Trophoblast cell (in vitro differentiated cells and primary cell): ENCODE results near the gene MED12L.
A peak's percentile ranks its signal among the peaks of the same experiment; 100 is the strongest.

ENCODE experiments used
- DNase-seq, 2 donors: peaks; one replicate each; pipeline ENCODE4 v3.0.0-alpha.2; 2016
- H2AFZ ChIP-seq: 2 replicates; pipeline ENCODE4 v1.6.1; 2013; ENCODE audit warnings: low read length, moderate library complexity, mild to moderate bottlenecking; ENCODE audit not compliant: insufficient read depth, poor library complexity
- H2AK5ac ChIP-seq: 2 replicates; pipeline ENCODE4 v1.6.1; 2013; ENCODE audit warnings: mild to moderate bottlenecking, low read length
- H2BK120ac ChIP-seq: 2 replicates; pipeline ENCODE4 v1.6.1; 2013; ENCODE audit warnings: low read length, mild to moderate bottlenecking, moderate library complexity; ENCODE audit not compliant: insufficient read depth, poor library complexity
- H2BK12ac ChIP-seq: 2 replicates; pipeline ENCODE4 v1.6.1; 2013; ENCODE audit warnings: mild to moderate bottlenecking, low read length, moderate library complexity
- H2BK5ac ChIP-seq: 2 replicates; pipeline ENCODE4 v1.6.1; 2013; ENCODE audit warnings: low read length, low read depth, moderate library complexity, mild to moderate bottlenecking; ENCODE audit not compliant: poor library complexity
- H3K14ac ChIP-seq: 2 replicates; pipeline ENCODE4 v1.6.1; 2013; ENCODE audit warnings: mild to moderate bottlenecking, low read length
- H3K18ac ChIP-seq: 2 replicates; pipeline ENCODE4 v1.6.1; 2013; ENCODE audit warnings: mild to moderate bottlenecking, low read length
- H3K23ac ChIP-seq: 2 replicates; pipeline ENCODE4 v1.6.1; 2013; ENCODE audit warnings: low read length
- H3K27ac ChIP-seq: 2 replicates; pipeline ENCODE4 v1.5.1; 2013; ENCODE audit warnings: low read depth, mild to moderate bottlenecking, inconsistent platforms, low read length, moderate library complexity
- H3K27me3 ChIP-seq: 2 replicates; pipeline ENCODE4 v1.6.1; 2013; ENCODE audit warnings: inconsistent platforms, mild to moderate bottlenecking, low read length, moderate library complexity; ENCODE audit not compliant: insufficient read depth
- H3K36me3 ChIP-seq, 2 experiments: 1 replicate in 1 of 2; 2 replicates in 1 of 2; pipeline ENCODE4 v1.6.1; 2013; ENCODE audit warnings: low read length in 2 of 2, mild to moderate bottlenecking in 2 of 2, moderate library complexity in 1 of 2; ENCODE audit not compliant: insufficient read depth in 2 of 2, control insufficient read depth in 1 of 2
- H3K4ac ChIP-seq: 2 replicates; pipeline ENCODE4 v1.6.1; 2013; ENCODE audit warnings: low read depth, mild to moderate bottlenecking, low read length, moderate library complexity
- H3K4me1 ChIP-seq, 2 experiments: 1 replicate in 1 of 2; 2 replicates in 1 of 2; pipeline ENCODE4 v1.6.1; 2013; ENCODE audit warnings: low read length in 2 of 2, mild to moderate bottlenecking in 2 of 2, moderate library complexity in 1 of 2; ENCODE audit not compliant: insufficient read depth in 2 of 2, control insufficient read depth in 1 of 2
- H3K4me2 ChIP-seq: 2 replicates; pipeline ENCODE4 v1.6.1; 2013; ENCODE audit warnings: inconsistent platforms, mild to moderate bottlenecking, low read length, moderate library complexity
- H3K4me3 ChIP-seq: 2 replicates; pipeline ENCODE4 v1.5.1; 2013; ENCODE audit warnings: mild to moderate bottlenecking, low read depth, low read length, inconsistent platforms
- H3K79me1 ChIP-seq: one replicate; pipeline ENCODE4 v1.6.1; 2013; ENCODE audit warnings: low read length
- H3K79me2 ChIP-seq: 2 replicates; pipeline ENCODE4 v1.6.1; 2013; ENCODE audit warnings: low read length, mild to moderate bottlenecking; ENCODE audit not compliant: control insufficient read depth, insufficient read depth, poor library complexity
- H3K9ac ChIP-seq: 2 replicates; pipeline ENCODE4 v1.6.1; 2013; ENCODE audit warnings: mild to moderate bottlenecking, low read length
- H3K9me3 ChIP-seq: 2 replicates; pipeline ENCODE4 v1.6.1; 2013; ENCODE audit warnings: low read depth, mild to moderate bottlenecking, control low read depth, inconsistent platforms, low read length; ENCODE audit not compliant: insufficient read depth
- H4K12ac ChIP-seq: 2 replicates; pipeline ENCODE4 v1.6.1; 2013; ENCODE audit warnings: low read depth, mild to moderate bottlenecking, low read length, moderate library complexity
- H4K8ac ChIP-seq: 2 replicates; pipeline ENCODE4 v1.6.1; 2013; ENCODE audit warnings: low read depth, mild to moderate bottlenecking, low read length, moderate library complexity
- H4K91ac ChIP-seq: one replicate; pipeline ENCODE4 v1.6.1; 2013; ENCODE audit warnings: low read depth, mild to moderate bottlenecking, low read length, moderate library complexity
- WGBS: extraction: QIAGEN DNeasy Blood & Tissue Kit; methylation state at CpG from one replicate; pipeline ENCODE4 v1.1.7; 2013; ENCODE audit warnings: missing lambda C conversion rate; ENCODE audit not compliant: insufficient read length, insufficient coverage; ENCODE audit errors: extremely low coverage; 5-methylcytosine and 5-hydroxymethylcytosine counted together

The MED12L gene

DNA sequence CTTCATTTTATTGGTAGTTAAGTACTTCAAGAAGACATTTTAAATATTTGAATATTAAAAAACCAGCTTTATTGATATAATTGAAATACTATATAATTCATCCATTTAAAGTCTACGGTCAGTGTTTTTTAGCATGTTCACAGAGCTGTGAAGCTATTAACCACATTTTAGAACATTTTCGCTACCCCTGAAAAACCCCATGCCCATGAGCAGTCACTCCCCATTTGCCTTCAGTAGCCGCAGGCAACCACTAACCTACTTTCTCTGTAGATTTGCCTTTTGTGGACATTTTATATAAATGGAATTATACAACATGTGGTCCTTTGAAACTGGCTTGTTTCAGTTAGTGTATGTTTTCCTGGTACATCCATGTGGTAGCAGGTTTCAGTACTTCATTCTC is 61.8 kb downstream of the MED12L start:
- peak overlapping the region; percentile 21 for H3K4ac ChIP-seq
- H3K4me3 ChIP-seq: no peak overlapping the region
- no peak overlapping the region for H3K9ac ChIP-seq
- no peak overlapping the region for H2BK120ac ChIP-seq
- no peak for DNase-seq
- no peak overlapping the region for H4K12ac ChIP-seq
- H3K79me1 ChIP-seq: no peaks in the 10 kb centered on the region
- no peaks in the 10 kb centered on the region for H3K79me2 ChIP-seq
- H3K4me1 ChIP-seq: peaks cover 4 to 5% of the 10 kb centered on the region in 2 experiments
- WGBS: no CpG with 5 or more reads among the region's 3 CpGs
- no peak overlapping the region for H2BK5ac ChIP-seq
- no peak overlapping the region for H2AFZ ChIP-seq
- H3K4me2 ChIP-seq: no peak overlapping the region
- H2AK5ac ChIP-seq: no peak overlapping the region
- H3K14ac ChIP-seq: no peak overlapping the region
- no peak overlapping the region for H4K8ac ChIP-seq
- H2BK12ac ChIP-seq: no peak overlapping the region
- H3K27me3 ChIP-seq: no peaks in the 10 kb centered on the region
- H3K27ac ChIP-seq: no peak overlapping the region
- H4K91ac ChIP-seq: no peak overlapping the region
- no peak overlapping the region for H3K18ac ChIP-seq
- no peaks in the 10 kb centered on the region for H3K9me3 ChIP-seq
- no peak overlapping the region for H3K23ac ChIP-seq
- H3K36me3 ChIP-seq: peaks cover 0 to 5% of the 10 kb centered on the region in 2 experiments

DNA sequence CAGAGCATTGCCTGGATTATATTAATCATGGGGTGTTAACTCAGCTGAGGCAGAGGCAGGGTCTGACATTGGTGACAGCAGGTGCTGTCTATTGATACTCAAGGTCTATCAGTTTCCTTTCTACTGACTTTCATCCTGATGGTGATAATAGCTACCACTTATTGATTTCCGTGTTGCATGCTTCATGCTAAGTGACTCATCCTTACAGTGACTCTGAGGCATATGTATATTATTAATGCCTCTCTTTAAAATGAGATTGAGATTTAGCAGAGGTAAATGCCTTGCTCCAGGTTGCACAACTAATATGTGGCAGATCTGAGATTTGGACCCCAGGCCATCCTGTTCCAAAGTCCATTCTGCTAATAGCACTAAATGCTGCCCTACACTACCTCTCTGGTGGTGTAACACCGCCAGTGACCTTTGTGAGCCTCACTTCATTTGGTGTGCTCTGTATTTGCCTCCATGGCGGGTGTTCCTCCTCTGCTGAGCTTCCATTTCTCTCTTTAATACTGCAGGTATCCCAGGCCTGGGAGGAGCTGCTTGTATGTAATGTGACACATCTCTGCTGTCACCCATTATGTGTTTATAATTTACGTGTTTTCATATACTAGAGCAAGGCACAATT is 67.1 kb downstream of the MED12L start:
- Histone ChIP-seq H3K4ac (no peak overlapping the region), H2BK12ac (no peak overlapping the region), H3K79me2 (peaks cover 7% of the 10 kb centered on the region), H4K8ac (no peak overlapping the region), H3K79me1 (peaks cover 8% of the 10 kb centered on the region), H2AFZ (no peak overlapping the region), H2AK5ac (no peak overlapping the region), H4K91ac (no peak overlapping the region), H3K18ac (no peak overlapping the region), H3K27me3 (no peaks in the 10 kb centered on the region), H3K23ac (no peak overlapping the region), H2BK120ac (no peak overlapping the region), H3K9me3 (no peaks in the 10 kb centered on the region), H3K14ac (no peak overlapping the region), H3K9ac (no peak overlapping the region), H3K4me2 (no peak overlapping the region), H4K12ac (no peak overlapping the region), H3K27ac (no peak overlapping the region), H3K4me3 (no peak overlapping the region), H3K36me3 (no peaks in the 10 kb centered on the region), H2BK5ac (no peak overlapping the region), H3K4me1 (peaks cover 12 to 16% of the 10 kb centered on the region in 2 experiments)
- no CpG with 5 or more reads among the region's 4 CpGs for WGBS
- no peak for DNase-seq

DNA sequence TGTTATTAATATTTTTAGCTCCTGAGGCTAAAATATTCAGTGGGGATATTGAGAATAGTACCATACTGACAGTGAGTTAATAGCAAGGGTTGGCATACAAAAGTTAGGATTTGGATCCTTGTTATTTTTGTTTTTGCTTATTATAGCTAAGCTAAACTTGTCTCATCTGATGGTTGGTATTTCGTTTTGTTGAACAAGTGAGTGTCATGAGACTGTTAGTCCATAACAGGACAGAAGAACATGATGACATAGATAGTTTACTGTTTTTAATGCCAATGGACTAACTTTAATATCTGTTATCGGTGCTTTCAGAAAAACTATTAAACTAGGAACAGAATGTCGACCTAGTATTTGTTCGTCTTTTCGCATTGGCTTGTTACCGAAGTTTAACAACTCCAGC is 69.1 kb downstream of the MED12L start:
- H4K8ac ChIP-seq: no peak overlapping the region
- no peak overlapping the region for H3K4me2 ChIP-seq
- H4K91ac ChIP-seq: no peak overlapping the region
- no CpG with 5 or more reads among the region's 6 CpGs for WGBS
- no peak overlapping the region for H3K18ac ChIP-seq
- H3K9ac ChIP-seq: no peak overlapping the region
- no peaks in the 10 kb centered on the region for H3K27me3 ChIP-seq
- no peak overlapping the region for H3K4me3 ChIP-seq
- no peak overlapping the region for H3K14ac ChIP-seq
- H2AFZ ChIP-seq: no peak overlapping the region
- H3K79me1 ChIP-seq: peaks cover 8% of the 10 kb centered on the region
- peaks cover 12 to 16% of the 10 kb centered on the region in 2 experiments for H3K4me1 ChIP-seq
- peaks cover 7% of the 10 kb centered on the region for H3K79me2 ChIP-seq
- no peak overlapping the region for H2BK5ac ChIP-seq
- peaks cover 0 to 2% of the 10 kb centered on the region in 2 experiments for H3K36me3 ChIP-seq
- no peak overlapping the region for H2BK12ac ChIP-seq
- H3K27ac ChIP-seq: no peak overlapping the region
- no peaks in the 10 kb centered on the region for H3K9me3 ChIP-seq
- H2AK5ac ChIP-seq: no peak overlapping the region
- DNase-seq: no peak
- no peak overlapping the region for H3K4ac ChIP-seq
- H3K23ac ChIP-seq: no peak overlapping the region
- H2BK120ac ChIP-seq: no peak overlapping the region
- no peak overlapping the region for H4K12ac ChIP-seq

DNA sequence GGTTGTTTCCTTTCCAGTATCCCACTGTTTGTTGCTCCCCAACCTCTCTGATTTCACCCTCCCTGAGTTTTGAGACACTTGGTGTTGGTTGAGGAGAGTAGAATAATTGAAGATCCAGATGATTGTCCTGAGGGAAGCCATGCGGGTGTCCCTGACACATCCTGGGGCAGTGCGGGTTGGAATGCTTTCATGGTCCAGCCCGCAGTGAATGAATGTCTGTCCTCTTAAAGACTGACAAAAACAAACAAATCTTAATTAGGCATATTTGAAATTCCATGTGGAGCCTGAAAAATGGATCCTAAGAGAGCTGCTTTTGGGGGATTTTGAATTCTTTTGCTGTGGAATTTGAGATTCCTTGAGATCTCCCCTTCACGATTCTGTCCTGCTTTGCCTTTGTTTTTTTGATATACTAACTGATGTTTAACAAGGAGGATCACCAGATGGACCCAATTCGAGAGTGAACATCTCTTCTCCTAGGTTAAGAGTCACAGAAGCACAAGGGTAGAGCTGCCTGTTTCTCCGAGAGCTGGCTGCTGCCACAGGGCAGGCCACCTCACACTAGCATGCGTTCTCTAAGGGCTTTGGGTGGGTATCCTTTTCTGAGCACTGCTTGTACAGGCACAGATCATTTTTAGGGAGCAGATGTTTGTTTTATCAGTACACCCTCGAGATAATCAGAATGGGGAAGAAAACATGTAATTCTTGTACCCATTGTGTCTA is 70.1 kb downstream of the MED12L start:
- H3K4me1 ChIP-seq: peaks cover 11 to 15% of the 10 kb centered on the region in 2 experiments
- no peak overlapping the region for H2AFZ ChIP-seq
- H3K27me3 ChIP-seq: no peaks in the 10 kb centered on the region
- no peak overlapping the region for H3K9ac ChIP-seq
- peaks cover 3 to 8% of the 10 kb centered on the region in 2 experiments for H3K36me3 ChIP-seq
- peak; percentile 83 to 85 for DNase-seq
- H2BK120ac ChIP-seq: peak overlapping the region; percentile 86
- no CpG with 5 or more reads among the region's 8 CpGs for WGBS
- no peak overlapping the region for H3K23ac ChIP-seq
- peak overlapping the region; percentile 93 for H2BK5ac ChIP-seq
- peak overlapping the region; percentile 68 for H2BK12ac ChIP-seq
- peak overlapping the region; percentile 59 for H2AK5ac ChIP-seq
- H3K18ac ChIP-seq: peak overlapping the region; percentile 80
- no peak overlapping the region for H3K4me3 ChIP-seq
- peak overlapping the region; percentile 86 for H3K27ac ChIP-seq
- peak overlapping the region; percentile 67 for H3K14ac ChIP-seq
- H3K9me3 ChIP-seq: no peaks in the 10 kb centered on the region
- H3K79me1 ChIP-seq: peaks cover 8% of the 10 kb centered on the region
- H3K79me2 ChIP-seq: peaks cover 7% of the 10 kb centered on the region
- H4K8ac ChIP-seq: peak overlapping the region; percentile 30
- no peak overlapping the region for H3K4ac ChIP-seq
- H3K4me2 ChIP-seq: peak overlapping the region; percentile 7
- H4K91ac ChIP-seq: peak overlapping the region; percentile 77
- no peak overlapping the region for H4K12ac ChIP-seq
